Neural crest cell (in vitro differentiated cells): ENCODE data around the gene PACRG. TPM values are rescaled to one million over a fixed set of nuclear protein-coding genes. Genes with fewer than 3 reads are reported as not detected.

ENCODE experiments used
- DNase-seq: peaks from one replicate; pipeline ENCODE4 v3.0.0; 2021; ENCODE audit warnings: low read depth, mixed read lengths, low spot score
- H3K27ac Mint-ChIP-seq: one replicate; pipeline ENCODE4 v1.8.0; 2021; ENCODE audit warnings: mild to moderate bottlenecking, mixed read lengths; ENCODE audit not compliant: unreplicated experiment
- H3K27me3 Mint-ChIP-seq: 2 replicates; pipeline ENCODE4 v1.8.0; 2021; ENCODE audit warnings: low read depth, mild to moderate bottlenecking, mixed read lengths
- H3K36me3 Mint-ChIP-seq: 2 replicates; pipeline ENCODE4 v1.8.0; 2021; ENCODE audit warnings: low read depth, mild to moderate bottlenecking, mixed read lengths
- H3K4me1 Mint-ChIP-seq: 2 replicates; pipeline ENCODE4 v1.8.0; 2021; ENCODE audit warnings: mixed read lengths
- H3K4me3 Mint-ChIP-seq: one replicate; pipeline ENCODE4 v1.8.0; 2021; ENCODE audit warnings: mild to moderate bottlenecking, mixed read lengths
- H3K9me3 Mint-ChIP-seq: 2 replicates; pipeline ENCODE4 v1.8.0; 2021; ENCODE audit warnings: mixed read lengths
- total RNA-seq: library from RNA; stranded (reverse); gene quantifications from 2 replicates; pipeline ENCODE4 v1.2.1, GENCODE V29; 2021
- TF ChIP-seq, protein P1 (sequence below): fragments of 200-600 bp; sonication (generic); conservative IDR thresholded peaks from 2 replicates; pipeline ENCODE4 v1.5.0; 2021; ENCODE audit warnings: antibody characterized with exemption, mild to moderate bottlenecking

Gene PACRG
- total RNA-seq, 1 donor from 2014 or later, result 1.8 TPM

DNA sequence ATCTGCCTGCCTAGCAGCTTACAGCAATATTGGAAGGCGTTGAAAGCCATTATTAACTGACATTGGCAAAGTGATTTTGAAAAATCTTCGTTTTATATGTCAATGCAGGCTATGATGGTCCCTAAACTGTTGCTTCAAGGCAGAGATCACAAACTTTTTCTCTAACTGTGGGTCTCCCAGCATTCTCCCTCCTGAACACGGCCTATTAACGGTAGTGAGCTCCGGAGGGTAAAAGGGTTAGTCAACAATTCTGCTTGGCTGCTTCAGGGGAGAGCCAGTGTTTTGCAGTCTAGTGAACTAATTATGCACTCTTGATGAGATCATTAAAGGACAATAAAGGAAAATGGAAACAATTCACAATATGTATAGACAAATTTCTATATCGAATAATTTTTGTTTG lies 424.9 kb downstream of the PACRG start:
- TF ChIP-seq, protein P1, sequence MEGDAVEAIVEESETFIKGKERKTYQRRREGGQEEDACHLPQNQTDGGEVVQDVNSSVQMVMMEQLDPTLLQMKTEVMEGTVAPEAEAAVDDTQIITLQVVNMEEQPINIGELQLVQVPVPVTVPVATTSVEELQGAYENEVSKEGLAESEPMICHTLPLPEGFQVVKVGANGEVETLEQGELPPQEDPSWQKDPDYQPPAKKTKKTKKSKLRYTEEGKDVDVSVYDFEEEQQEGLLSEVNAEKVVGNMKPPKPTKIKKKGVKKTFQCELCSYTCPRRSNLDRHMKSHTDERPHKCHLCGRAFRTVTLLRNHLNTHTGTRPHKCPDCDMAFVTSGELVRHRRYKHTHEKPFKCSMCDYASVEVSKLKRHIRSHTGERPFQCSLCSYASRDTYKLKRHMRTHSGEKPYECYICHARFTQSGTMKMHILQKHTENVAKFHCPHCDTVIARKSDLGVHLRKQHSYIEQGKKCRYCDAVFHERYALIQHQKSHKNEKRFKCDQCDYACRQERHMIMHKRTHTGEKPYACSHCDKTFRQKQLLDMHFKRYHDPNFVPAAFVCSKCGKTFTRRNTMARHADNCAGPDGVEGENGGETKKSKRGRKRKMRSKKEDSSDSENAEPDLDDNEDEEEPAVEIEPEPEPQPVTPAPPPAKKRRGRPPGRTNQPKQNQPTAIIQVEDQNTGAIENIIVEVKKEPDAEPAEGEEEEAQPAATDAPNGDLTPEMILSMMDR, result no peak
- Mint-ChIP-seq H3K36me3 (peaks cover 6% of the 10 kb centered on the region), H3K4me3 (no peak overlapping the region), H3K4me1 (peaks cover 24% of the 10 kb centered on the region), H3K27ac (no peak overlapping the region), H3K27me3 (no peaks in the 10 kb centered on the region), H3K9me3 (peaks cover 4% of the 10 kb centered on the region)
- no peak for DNase-seq

GRCh38 chr6:163159110-163159509 lies 431.3 kb downstream of the PACRG start:
- Mint-ChIP-seq H3K9me3 (peaks cover 4% of the 10 kb centered on the region), H3K27me3 (no peaks in the 10 kb centered on the region)

DNA sequence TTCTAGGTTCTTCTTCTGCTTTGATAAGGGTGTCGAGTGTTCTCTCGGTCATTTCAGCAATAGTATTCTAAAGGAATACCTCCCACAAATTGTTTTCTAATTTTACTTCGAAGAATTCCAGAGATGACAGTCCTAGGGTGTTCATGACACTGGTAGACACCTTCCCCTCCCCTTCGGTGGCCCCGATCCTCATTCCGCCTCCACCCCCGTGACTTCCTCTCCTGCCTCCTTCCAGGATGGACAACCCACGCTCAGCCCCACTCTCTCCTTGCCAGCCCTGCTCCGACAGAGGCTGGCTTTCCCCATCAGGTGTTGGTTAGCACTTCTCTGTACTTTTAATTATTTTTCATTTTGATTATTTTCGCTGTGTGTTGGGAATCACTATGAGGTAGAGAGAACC lies 431.9 kb downstream of the PACRG start:
- peaks cover 4% of the 10 kb centered on the region for H3K9me3 Mint-ChIP-seq
- TF ChIP-seq, protein P1, result no peak
- H3K27ac Mint-ChIP-seq, result no peak overlapping the region
- peaks cover 7% of the 10 kb centered on the region for H3K4me1 Mint-ChIP-seq
- DNase-seq, result no peak
- H3K36me3 Mint-ChIP-seq, result peaks cover 3% of the 10 kb centered on the region
- no peaks in the 10 kb centered on the region for H3K27me3 Mint-ChIP-seq
- no peak overlapping the region for H3K4me3 Mint-ChIP-seq

More at GRCh38 chr6:163159110-163159509, 431.3 kb downstream of the PACRG start:
- DNase-seq, result no peak
- no peak overlapping the region for H3K4me3 Mint-ChIP-seq
- TF ChIP-seq, protein P1, result no peak
- H3K4me1 Mint-ChIP-seq, result peaks cover 7% of the 10 kb centered on the region
- H3K27ac Mint-ChIP-seq, result no peak overlapping the region
- peaks cover 3% of the 10 kb centered on the region for H3K36me3 Mint-ChIP-seq

GRCh38 chr6:163162007-163162873 lies 434.5 kb downstream of the PACRG start:
- TF ChIP-seq, protein P1, result no peak
- no peak for DNase-seq
- peaks cover 1% of the 10 kb centered on the region for H3K9me3 Mint-ChIP-seq
- H3K4me3 Mint-ChIP-seq, result no peak overlapping the region
- H3K27ac Mint-ChIP-seq, result no peak overlapping the region
- peaks cover under 1% of the 10 kb centered on the region for H3K36me3 Mint-ChIP-seq
- no peaks in the 10 kb centered on the region for H3K27me3 Mint-ChIP-seq
- H3K4me1 Mint-ChIP-seq, result peaks cover 16% of the 10 kb centered on the region

GRCh38 chr6:163162874-163163213 lies 435.1 kb downstream of the PACRG start:
- H3K27me3 Mint-ChIP-seq, result no peaks in the 10 kb centered on the region
- TF ChIP-seq, protein P1, result no peak
- no peak for DNase-seq

More at GRCh38 chr6:163162874-163163213, 435.1 kb downstream of the PACRG start:
- Mint-ChIP-seq H3K36me3 (no peaks in the 10 kb centered on the region), H3K4me1 (peaks cover 16% of the 10 kb centered on the region), H3K4me3 (no peak overlapping the region), H3K9me3 (no peaks in the 10 kb centered on the region), H3K27ac (no peak overlapping the region)
